IPS-18a (cell line): ENCODE measurements around the gene C13orf46.

Experiments
- H3K27ac ChIP-seq: one replicate; pipeline ENCODE4 v1.5.1; 2013; ENCODE audit warnings: low read length
- H3K27me3 ChIP-seq: one replicate; pipeline ENCODE4 v1.6.1; 2013; ENCODE audit warnings: mild to moderate bottlenecking, low read length; ENCODE audit not compliant: control insufficient read depth, insufficient read depth
- H3K36me3 ChIP-seq: one replicate; pipeline ENCODE4 v1.6.1; 2013; ENCODE audit warnings: low read depth, low read length; ENCODE audit not compliant: control insufficient read depth
- H3K4me1 ChIP-seq: one replicate; pipeline ENCODE4 v1.6.1; 2013; ENCODE audit warnings: low read depth, low read length; ENCODE audit not compliant: control insufficient read depth
- H3K4me3 ChIP-seq: one replicate; pipeline ENCODE4 v1.5.1; 2013; ENCODE audit warnings: low read length
- H3K9ac ChIP-seq: one replicate; pipeline ENCODE4 v1.6.1; 2013; ENCODE audit warnings: mild to moderate bottlenecking, low read length, moderate library complexity
- H3K9me3 ChIP-seq: one replicate; pipeline ENCODE4 v1.6.1; 2013; ENCODE audit warnings: low read depth, low read length; ENCODE audit not compliant: control insufficient read depth

C13orf46 gene

DNA sequence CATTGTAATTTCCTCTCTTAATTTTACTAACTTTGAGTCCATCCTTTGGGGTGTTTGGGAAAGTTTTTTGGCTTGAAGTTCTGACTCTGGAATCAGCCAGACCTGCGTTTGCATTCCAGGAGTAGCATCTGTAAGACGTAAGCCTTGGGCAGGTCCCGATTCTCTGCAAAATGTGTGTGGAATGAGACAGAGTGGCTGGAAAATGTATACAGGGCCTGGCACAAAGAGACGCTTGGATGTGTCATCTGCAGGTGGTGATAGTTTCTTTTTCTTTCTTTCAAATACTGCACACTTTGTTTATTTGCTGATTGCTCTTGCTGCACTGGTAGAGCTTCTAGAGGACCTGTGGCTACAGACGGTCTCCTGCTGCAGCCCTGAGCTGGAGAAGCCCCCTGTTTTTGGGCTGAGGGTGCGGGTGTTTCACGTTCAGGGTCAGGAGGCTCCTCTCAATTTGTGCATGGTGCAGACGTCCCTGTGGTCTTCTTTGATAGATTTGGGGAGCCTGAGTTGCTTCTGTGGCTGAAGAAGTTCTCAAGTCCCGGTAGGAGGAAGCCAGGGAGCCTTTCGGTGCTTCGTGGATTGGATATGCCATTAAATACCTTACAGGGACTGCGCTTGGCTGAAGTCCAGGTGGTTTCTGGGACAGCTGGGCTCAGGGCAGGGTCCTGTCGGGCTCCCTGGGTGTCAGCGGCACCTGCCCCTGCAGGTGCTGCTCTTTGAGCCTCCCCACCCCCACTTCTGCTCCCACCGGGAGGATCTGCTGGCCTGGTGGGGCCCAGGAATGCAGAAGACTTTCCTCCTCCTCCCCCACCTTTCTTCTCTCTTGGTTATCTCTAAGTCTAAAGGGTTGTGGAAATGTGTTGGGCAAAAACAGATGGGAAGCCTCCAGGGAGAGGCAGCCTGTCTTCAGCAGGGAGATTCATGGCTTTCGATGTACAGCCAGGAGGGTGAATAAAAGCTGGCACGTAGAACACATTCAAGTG, 66.0 kb downstream of the C13orf46 start:
- H3K9ac ChIP-seq, result no peak overlapping the region
- no peak overlapping the region for H3K4me3 ChIP-seq
- no peak overlapping the region for H3K27ac ChIP-seq
- no peaks in the 10 kb centered on the region for H3K36me3 ChIP-seq
- peaks cover 9% of the 10 kb centered on the region for H3K4me1 ChIP-seq
- no peaks in the 10 kb centered on the region for H3K27me3 ChIP-seq
- no peaks in the 10 kb centered on the region for H3K9me3 ChIP-seq

DNA sequence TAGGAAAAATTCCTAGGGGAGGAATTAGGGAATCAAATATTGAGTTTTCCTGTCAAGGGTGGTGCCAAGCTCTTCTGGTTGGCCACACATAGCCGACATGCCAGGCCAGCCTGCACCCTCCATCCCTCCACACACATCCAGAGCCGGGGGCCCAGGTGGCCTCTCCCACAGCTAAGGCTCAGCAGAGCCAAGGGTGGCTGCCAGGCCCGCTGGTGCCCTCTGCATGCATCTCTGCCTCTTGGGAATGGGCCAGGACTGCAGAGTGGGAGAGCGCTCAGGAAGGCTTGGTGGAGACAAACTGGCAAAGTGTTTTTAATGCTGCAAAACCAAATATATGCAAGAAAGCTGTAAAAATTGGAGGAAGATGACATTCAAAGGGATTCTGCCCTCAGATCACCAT, 67.3 kb downstream of the C13orf46 start:
- H3K4me1 ChIP-seq, result peaks cover 9% of the 10 kb centered on the region
- no peaks in the 10 kb centered on the region for H3K9me3 ChIP-seq
- no peak overlapping the region for H3K27ac ChIP-seq
- H3K9ac ChIP-seq, result no peak overlapping the region
- H3K4me3 ChIP-seq, result no peak overlapping the region
- no peaks in the 10 kb centered on the region for H3K36me3 ChIP-seq
- no peaks in the 10 kb centered on the region for H3K27me3 ChIP-seq

DNA sequence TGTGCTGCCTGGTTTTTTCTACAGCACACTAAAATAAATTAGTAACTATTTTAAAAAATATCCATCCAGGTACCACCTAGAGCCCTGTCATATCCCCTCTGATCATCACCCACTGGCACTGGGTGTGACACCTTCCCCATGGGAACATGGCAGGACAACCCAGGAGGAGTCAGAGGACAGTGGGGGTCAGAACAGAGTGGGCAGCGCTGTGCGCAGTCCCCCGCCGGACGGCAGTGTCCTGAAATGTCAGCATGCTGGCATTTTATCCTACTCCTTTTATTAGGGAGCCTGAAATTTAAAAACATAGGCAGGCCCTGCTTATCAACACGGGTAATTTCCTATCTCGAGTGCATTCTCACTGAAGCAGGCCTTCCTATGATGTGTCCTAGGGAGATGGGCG, 67.9 kb downstream of the C13orf46 start:
- H3K4me1 ChIP-seq, result peaks cover 9% of the 10 kb centered on the region

DNA sequence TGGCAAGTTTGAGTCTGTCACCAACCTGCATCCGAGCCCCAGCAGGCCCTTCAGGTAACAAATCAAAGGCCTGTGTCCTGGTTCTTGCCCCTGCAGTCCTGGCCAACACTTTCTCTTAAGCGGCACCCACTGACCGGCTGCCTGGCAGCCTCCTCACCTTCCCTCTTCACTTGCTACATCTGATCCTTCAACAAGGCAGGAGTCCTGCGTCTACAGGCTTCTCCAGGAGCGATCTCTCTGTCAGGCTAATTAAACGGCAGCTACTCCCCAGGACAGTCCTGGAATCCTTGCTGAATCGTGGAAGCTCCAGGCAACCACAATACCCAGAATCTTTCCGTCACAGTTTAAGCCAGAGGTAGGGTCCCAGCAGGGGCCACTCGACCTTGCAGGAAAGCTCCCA, 68.9 kb downstream of the C13orf46 start:
- H3K9me3 ChIP-seq, result no peaks in the 10 kb centered on the region
- no peak overlapping the region for H3K9ac ChIP-seq
- no peaks in the 10 kb centered on the region for H3K27me3 ChIP-seq
- no peak overlapping the region for H3K4me3 ChIP-seq
- no peak overlapping the region for H3K27ac ChIP-seq
- no peaks in the 10 kb centered on the region for H3K36me3 ChIP-seq
- peaks cover 9% of the 10 kb centered on the region for H3K4me1 ChIP-seq

More for the DNA sequence above, 67.9 kb downstream of the C13orf46 start:
- H3K4me3 ChIP-seq, result no peak overlapping the region
- H3K9ac ChIP-seq, result no peak overlapping the region
- H3K9me3 ChIP-seq, result no peaks in the 10 kb centered on the region
- H3K27ac ChIP-seq, result no peak overlapping the region
- no peaks in the 10 kb centered on the region for H3K27me3 ChIP-seq
- H3K36me3 ChIP-seq, result no peaks in the 10 kb centered on the region

DNA sequence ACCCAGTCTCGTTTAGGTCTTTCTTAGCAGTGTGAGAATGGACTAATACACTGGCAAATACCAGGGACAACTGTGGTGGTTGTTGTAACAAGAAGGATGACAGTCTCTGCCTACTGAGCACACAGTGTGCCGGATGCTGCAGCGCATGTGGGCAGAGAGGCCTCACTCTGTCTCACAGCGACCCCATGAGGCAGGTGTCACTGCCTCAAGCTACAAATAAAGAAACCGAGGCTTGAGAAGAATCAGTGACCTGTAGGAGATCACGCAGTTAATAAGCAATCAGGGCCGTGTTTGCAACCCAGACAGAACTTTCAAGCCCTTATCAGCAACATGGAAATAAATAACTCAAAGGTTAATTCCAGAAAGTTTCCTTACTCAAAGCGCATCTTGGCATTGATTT, 69.5 kb downstream of the C13orf46 start:
- H3K4me1 ChIP-seq, result peaks cover 9% of the 10 kb centered on the region

DNA sequence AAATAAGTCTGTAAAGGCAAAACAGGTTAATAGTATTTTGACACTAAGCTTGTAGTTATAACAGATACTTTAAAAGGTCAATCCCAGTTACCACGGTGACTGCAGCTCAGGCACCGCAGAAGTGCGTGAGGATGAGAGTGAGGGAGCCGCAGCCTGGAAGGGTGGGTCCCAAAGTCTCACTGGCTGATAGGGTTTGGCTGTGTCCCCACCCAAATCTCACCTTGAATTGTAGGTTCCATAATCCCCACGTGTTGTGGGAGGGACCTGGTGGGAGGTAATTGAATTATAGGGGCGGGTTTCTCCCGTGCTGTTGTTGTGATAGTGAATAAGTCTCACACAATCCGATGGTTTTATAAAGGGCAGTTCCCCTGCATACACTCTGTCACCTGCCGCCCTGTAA, 70.0 kb downstream of the C13orf46 start:
- no peaks in the 10 kb centered on the region for H3K27me3 ChIP-seq
- H3K9ac ChIP-seq, result no peak overlapping the region
- no peak overlapping the region for H3K4me3 ChIP-seq
- H3K36me3 ChIP-seq, result no peaks in the 10 kb centered on the region
- no peak overlapping the region for H3K27ac ChIP-seq
- no peaks in the 10 kb centered on the region for H3K9me3 ChIP-seq
- H3K4me1 ChIP-seq, result peaks cover 9% of the 10 kb centered on the region

More for the DNA sequence above, 69.5 kb downstream of the C13orf46 start:
- no peak overlapping the region for H3K27ac ChIP-seq
- no peaks in the 10 kb centered on the region for H3K9me3 ChIP-seq
- H3K9ac ChIP-seq, result no peak overlapping the region
- no peaks in the 10 kb centered on the region for H3K36me3 ChIP-seq
- no peaks in the 10 kb centered on the region for H3K27me3 ChIP-seq
- H3K4me3 ChIP-seq, result no peak overlapping the region
